M059J (cell line): ENCODE measurements around the gene RNF212. TPM values are rescaled to one million over a fixed set of nuclear protein-coding genes. Genes with fewer than 3 reads are reported as not detected.
"Not testable (repeated sequence)": the region's sequence is repeated elsewhere in the genome, so short reads cannot be mapped to it uniquely, and the experiment has no call there.

Experiments used
- DNase-seq: peaks from one replicate; pipeline ENCODE4 v3.0.0-alpha.2; 2012; ENCODE audit warnings: low read depth
- total RNA-seq: library from RNA; depleted of rRNA; stranded (reverse); fragments of >200 nt; shearing (Covaris generic); gene quantifications from 2 replicates; pipeline ENCODE4 v1.2.3, GENCODE V29; 2014; rRNA removed

RNF212 gene, protein sequence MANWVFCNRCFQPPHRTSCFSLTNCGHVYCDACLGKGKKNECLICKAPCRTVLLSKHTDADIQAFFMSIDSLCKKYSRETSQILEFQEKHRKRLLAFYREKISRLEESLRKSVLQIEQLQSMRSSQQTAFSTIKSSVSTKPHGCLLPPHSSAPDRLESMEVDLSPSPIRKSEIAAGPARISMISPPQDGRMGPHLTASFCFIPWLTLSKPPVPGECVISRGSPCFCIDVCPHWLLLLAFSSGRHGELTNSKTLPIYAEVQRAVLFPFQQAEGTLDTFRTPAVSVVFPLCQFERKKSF
- 24.1 and 25.2 TPM in 2 replicates for total RNA-seq

DNA sequence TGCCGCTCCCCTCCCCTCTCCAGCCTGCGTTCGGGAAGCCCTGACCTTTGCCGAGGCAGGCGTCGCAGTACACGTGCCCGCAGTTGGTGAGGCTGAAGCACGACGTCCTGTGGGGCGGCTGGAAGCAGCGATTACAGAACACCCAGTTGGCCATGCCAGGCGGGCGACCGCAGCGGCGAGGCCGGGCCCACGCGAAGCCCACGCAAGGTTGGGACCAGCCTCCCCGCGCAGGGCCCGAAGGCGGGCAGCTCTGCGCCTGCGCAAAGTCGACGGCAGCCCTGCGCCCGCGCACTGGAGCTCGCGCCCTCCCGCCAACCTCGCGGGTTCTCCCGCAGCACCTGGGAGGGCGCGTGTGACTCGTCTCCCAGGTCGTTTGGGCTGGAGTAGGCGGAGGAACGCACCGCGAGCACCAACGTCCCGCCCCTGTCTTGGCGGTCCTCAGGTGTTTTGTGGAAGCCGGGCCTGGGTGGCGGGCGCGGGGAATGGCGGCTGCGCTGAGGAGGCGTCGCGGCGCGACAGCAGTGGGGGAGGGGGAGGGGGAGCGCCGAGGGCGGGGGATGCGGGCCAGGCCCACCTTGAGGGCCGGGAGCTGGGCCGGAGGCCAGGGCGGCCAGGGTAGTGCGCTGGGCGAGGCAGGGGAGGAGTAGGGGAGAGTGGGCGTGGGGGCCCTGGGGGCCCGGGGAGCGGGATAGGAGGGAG lies at the start of gene RNF212:
TSS of gene RNF212 (minus strand) at position 254 of the 699 bp plus-strand sequence. CDS start at position 154, 100 bp downstream.
- DNase-seq, result peak; percentile 54

GRCh38 chr4:1160351-1160750 lies 47.0 kb upstream of the RNF212 start:
- no peak for DNase-seq

DNA sequence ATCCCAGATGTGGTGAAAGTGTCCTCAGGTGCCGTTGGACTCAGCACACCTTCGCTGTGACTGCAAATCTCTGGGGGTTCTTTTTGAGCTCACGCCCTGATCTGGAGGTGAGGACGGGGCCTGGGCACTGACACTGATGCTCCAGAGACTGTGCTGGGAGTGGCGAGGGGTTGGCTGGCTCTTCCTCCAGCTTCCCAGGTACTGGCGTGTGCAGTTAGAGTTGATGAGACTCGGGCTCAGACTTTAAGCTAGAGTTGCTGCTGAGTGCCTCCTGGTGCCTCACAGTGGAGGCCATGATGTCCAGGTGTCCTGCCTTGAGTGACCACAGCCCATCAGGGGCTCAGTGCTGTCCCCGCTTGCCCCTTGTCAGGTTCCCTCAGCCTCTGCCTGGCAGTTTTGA lies 42.7 kb upstream of the RNF212 start:
- DNase-seq, result no peak

GRCh38 chr4:1155314-1155713 lies 42.0 kb upstream of the RNF212 start:
- no peak for DNase-seq

DNA sequence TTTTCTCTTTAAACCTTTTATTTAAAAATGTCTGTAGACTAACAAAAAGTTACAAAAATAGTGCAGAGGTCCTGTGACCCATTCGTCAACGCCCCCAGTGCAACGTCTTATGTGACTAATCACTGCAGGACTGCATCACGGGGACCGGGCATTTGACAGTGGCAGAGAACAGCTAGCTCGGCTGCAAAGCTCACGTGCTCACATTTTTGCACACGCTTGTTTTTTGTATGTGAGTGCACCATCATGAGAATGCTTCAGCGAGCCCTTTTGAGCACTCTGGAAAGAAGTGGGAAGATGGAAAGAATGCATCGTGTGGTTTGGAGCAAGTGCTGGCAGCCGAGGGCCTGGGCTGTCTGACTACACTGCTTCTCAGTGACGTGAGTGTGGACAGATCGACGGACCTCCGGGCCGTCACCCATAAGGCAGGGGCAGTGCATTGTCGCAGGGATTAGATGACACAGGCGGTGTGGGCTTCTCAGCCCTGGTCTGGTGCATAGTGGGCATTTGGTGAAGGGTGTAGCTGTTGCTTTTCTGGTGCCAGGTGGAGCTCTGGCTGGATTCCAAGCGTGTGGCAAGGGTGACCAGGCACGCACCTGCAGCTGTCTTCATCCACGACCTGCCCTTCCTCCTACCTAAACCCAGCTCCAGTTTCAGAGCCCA lies 41.3 kb upstream of the RNF212 start:
- no peak for DNase-seq

- DNase-seq, result no peak
These were observed 40.8 kb upstream of the RNF212 start for GRCh38 chr4:1154126-1154522.

DNA sequence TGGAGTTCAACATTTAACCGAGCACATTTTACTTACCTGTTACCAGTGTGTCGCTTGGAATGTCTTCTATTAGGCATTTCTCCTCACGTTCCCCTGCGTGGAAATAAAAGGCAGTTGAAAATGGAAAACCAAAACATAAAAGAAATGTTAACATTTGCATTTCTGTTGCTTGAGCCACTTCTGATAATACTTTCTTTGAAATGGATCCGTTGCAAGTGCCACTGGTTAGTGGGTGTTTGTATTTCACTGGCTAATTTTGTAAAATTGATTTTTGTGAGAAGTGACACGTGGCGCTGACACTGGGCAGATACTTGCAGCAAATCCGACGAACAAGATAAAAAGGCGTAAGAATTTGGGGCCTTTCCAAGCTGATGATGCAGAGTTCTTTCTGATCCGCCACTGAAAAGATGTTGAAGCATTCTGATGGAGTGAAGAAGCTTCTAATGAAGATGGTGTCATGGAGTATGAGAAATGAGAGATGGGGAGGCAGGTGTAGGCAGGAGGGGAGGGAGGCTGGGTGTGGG lies 40.3 kb upstream of the RNF212 start:
- no peak for DNase-seq

DNA sequence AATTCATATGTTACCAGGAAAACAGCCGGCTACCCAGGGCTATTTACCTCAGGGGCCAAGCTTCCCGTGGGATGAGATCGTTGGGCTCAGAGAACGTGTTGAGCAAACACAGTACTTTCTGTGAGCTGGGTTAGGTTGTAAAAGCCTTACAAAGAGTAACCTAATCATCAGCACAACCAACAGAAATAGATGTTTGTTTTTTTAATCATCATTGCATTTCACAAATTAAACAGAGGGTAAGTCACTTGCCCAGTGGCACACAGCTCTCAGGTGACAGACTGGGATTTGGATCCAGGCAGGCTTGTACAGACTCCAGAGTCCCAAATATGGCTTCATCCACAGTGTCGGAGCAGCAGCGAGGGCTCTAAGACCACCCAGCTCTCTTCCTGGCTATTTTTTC lies 38.9 kb upstream of the RNF212 start:
- no peak for DNase-seq

- no peak for DNase-seq
These were observed 38.2 kb upstream of the RNF212 start for GRCh38 chr4:1151541-1151940.

GRCh38 chr4:1150875-1151274 lies 37.5 kb upstream of the RNF212 start:
- no peak for DNase-seq

DNA sequence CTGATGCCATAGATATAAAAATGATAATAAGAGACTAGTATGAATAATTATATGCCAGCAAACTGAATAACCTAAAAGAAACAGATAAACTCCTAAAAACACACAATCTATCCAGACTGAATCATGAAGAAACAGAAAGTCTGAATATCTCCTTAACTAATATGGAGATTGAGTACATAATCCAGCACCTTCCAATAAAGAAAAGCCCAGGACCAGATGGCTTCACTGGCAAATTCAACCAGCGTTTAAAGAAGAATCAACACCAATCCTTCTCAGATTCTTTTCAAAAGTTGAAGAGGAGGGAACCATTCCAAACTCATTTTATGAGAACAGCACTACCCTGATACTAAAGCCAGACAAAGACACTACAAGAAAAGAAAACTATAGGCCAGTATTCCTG lies 26.5 kb upstream of the RNF212 start:
- DNase-seq, result no peak

- DNase-seq, result no peak
These were observed 24.5 kb upstream of the RNF212 start for GRCh38 chr4:1137850-1138249.

GRCh38 chr4:1137063-1137776 lies 23.9 kb upstream of the RNF212 start:
- no peak for DNase-seq

- no peak for DNase-seq
These were observed 22.7 kb upstream of the RNF212 start for GRCh38 chr4:1136048-1136447.

GRCh38 chr4:1133033-1133432 lies 19.7 kb upstream of the RNF212 start:
- DNase-seq, result no peak

- DNase-seq, result peak; percentile 69
These were observed 17.2 kb upstream of the RNF212 start for GRCh38 chr4:1130316-1131186.

GRCh38 chr4:1126506-1126905 lies 13.1 kb upstream of the RNF212 start:
- no peak for DNase-seq

DNA sequence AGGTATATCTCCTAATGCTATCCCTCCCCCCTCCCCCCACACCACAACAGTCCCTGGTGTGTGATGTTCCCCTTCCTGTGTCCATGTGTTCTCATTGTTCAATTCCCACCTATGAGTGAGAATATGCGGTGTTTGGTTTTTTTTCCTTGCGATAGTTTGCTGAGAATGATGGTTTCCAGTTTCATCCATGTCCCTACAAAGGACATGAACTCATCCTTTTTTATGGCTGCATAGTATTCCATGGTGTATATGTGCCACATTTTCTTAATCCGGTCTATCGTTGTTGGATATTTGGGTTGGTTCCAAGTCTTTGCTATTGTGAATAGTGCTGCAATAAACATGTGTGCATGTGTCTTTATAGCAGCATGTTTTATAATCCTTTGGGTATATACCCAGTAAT lies 12.1 kb upstream of the RNF212 start:
- not testable (repeated sequence) for DNase-seq

DNA sequence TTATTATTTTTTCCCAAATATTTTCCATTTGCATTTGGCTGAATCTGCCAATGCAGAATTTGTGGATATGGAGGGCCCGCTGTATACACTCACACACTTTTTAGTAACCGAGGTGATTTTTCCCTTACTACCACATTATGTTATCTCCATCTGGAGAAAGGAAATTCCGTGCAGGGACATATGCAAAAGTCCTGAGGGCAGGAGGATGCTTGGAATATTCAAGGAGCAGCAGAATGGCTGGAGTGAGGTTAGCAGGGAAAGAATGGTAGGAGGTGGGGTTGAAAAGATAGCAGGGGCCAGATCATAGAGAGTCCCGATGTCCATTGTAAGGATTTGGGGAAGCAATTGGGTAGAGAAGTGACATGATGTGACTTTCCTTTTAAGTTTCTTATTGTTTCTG lies 11.5 kb upstream of the RNF212 start:
- no peak for DNase-seq

GRCh38 chr4:1122505-1122904 lies 9.1 kb upstream of the RNF212 start:
- no peak for DNase-seq

GRCh38 chr4:1116838-1117237 lies 3.5 kb upstream of the RNF212 start:
- no peak for DNase-seq
